IMR-90 (cell line): ENCODE data around the gene INPP4A. TPM values are rescaled to one million over a fixed set of nuclear protein-coding genes. Genes with fewer than 3 reads are reported as not detected.

ENCODE experiments used
- ATAC-seq: fragments of 200-7000 bp; cut with Tn5 transposase; 2 replicates; pipeline ENCODE4 v1.9.1; 2020; ENCODE audit warnings: low read depth, mild to moderate bottlenecking, moderate library complexity
- BruUV-seq: library from RNA; stranded (reverse); fragments of 400-500 nt; replicated peaks from 2 replicates; lab custom pipeline; 2021; lab: Mats Ljungman, UMichigan
- CTCF ChIA-PET: fragments of 300-600 bp; formaldehyde crosslinking; extraction: SDS; loops from one replicate; lab custom pipeline; 2021; ENCODE audit warnings: antibody characterized with exemption; lab: Yijun Ruan, JAX
- POLR2A ChIA-PET: fragments of 300-600 bp; sonication (Branson Sonifier 250); formaldehyde crosslinking; loops from one replicate; lab custom pipeline; 2022; ENCODE audit warnings: antibody characterized with exemption; ENCODE audit not compliant: unreplicated experiment; lab: Charles Lee
- DNase-seq: peaks from one replicate; pipeline ENCODE4 v3.0.0; 2013
- H2AFZ ChIP-seq: replicated peaks from 2 replicates; pipeline ENCODE3; 2013; ENCODE audit warnings: low read length, mild to moderate bottlenecking; ENCODE audit not compliant: poor library complexity
- H2AK5ac ChIP-seq: 2 replicates; pipeline ENCODE4 v1.6.1; 2013; ENCODE audit warnings: low read depth, low read length, inconsistent platforms
- H2AK9ac ChIP-seq: replicated peaks from 2 replicates; pipeline ENCODE3; 2013; ENCODE audit warnings: mild to moderate bottlenecking, low read depth, low read length, moderate library complexity; ENCODE audit not compliant: poor library complexity
- H2BK120ac ChIP-seq: 2 replicates; pipeline ENCODE4 v1.6.1; 2013; ENCODE audit warnings: low read depth, low read length, inconsistent platforms
- H2BK15ac ChIP-seq: 3 replicates; pipeline ENCODE4 v1.6.1; 2013; ENCODE audit warnings: low read depth, low read length, inconsistent platforms
- H2BK20ac ChIP-seq: 2 replicates; pipeline ENCODE4 v1.6.1; 2013; ENCODE audit warnings: low read depth, mild to moderate bottlenecking, inconsistent platforms, low read length, moderate library complexity
- H2BK5ac ChIP-seq: 2 replicates; pipeline ENCODE4 v1.6.1; 2013; ENCODE audit warnings: mild to moderate bottlenecking, low read depth, low read length, inconsistent platforms; ENCODE audit not compliant: poor library complexity, severe bottlenecking
- H3K14ac ChIP-seq: replicated peaks from 2 replicates; pipeline ENCODE4 v1.6.1; 2013; ENCODE audit warnings: low read depth, low read length, inconsistent platforms
- H3K18ac ChIP-seq: 2 replicates; pipeline ENCODE4 v1.6.1; 2013; ENCODE audit warnings: low read depth, low read length, control low read depth
- H3K23ac ChIP-seq: 2 replicates; pipeline ENCODE4 v1.6.1; 2013; ENCODE audit warnings: low read depth, low read length, inconsistent platforms
- H3K27ac ChIP-seq: 2 replicates; pipeline ENCODE4 v1.5.1; 2013; ENCODE audit warnings: mild to moderate bottlenecking, control low read depth, low read length; ENCODE audit not compliant: insufficient read depth
- H3K27me3 ChIP-seq: 2 replicates; pipeline ENCODE4 v1.6.1; 2013; ENCODE audit warnings: low read length; ENCODE audit not compliant: control insufficient read depth, insufficient read depth
- H3K36me3 ChIP-seq: 2 replicates; pipeline ENCODE4 v1.6.1; 2013; ENCODE audit warnings: low read length, mixed read lengths; ENCODE audit not compliant: control insufficient read depth, insufficient read depth
- H3K4ac ChIP-seq: 2 replicates; pipeline ENCODE4 v1.6.1; 2013; ENCODE audit warnings: low read depth, low read length, inconsistent platforms
- H3K4me1 ChIP-seq: 2 replicates; pipeline ENCODE4 v1.6.1; 2013; ENCODE audit warnings: low read length, mixed read lengths; ENCODE audit not compliant: control insufficient read depth, insufficient read depth
- H3K4me2 ChIP-seq: 2 replicates; pipeline ENCODE4 v1.6.1; 2013; ENCODE audit warnings: low read depth, mild to moderate bottlenecking, control low read depth, low read length, moderate library complexity
- H3K4me3 ChIP-seq: 2 replicates; pipeline ENCODE4 v1.5.1; 2013; ENCODE audit warnings: low read depth, mild to moderate bottlenecking, control low read depth, low read length, moderate library complexity; ENCODE audit not compliant: insufficient read depth
- H3K56ac ChIP-seq: 2 replicates; pipeline ENCODE4 v1.6.1; 2013; ENCODE audit warnings: low read length, inconsistent platforms; ENCODE audit not compliant: insufficient read depth; ENCODE audit errors: extremely low read depth
- H3K79me1 ChIP-seq, 2 experiments: 2 replicates each; pipeline ENCODE4 v1.6.1; 2013; ENCODE audit warnings: low read length in 2 of 2, inconsistent platforms in 1 of 2, low read depth in 1 of 2
- H3K9ac ChIP-seq: 2 replicates; pipeline ENCODE4 v1.6.1; 2013; ENCODE audit warnings: low read depth, low read length, control low read depth
- H3K9me1 ChIP-seq: 2 replicates; pipeline ENCODE4 v1.6.1; 2013; ENCODE audit warnings: low read length, inconsistent platforms; ENCODE audit not compliant: insufficient read depth
- H3K9me3 ChIP-seq: 2 replicates; pipeline ENCODE4 v1.6.1; 2013; ENCODE audit warnings: low read length; ENCODE audit not compliant: control insufficient read depth, insufficient read depth
- H4K20me1 ChIP-seq: 2 replicates; pipeline ENCODE4 v1.6.1; 2013; ENCODE audit warnings: low read length, inconsistent platforms; ENCODE audit not compliant: insufficient read depth
- H4K5ac ChIP-seq: 2 replicates; pipeline ENCODE4 v1.6.1; 2013; ENCODE audit warnings: mild to moderate bottlenecking, low read depth, low read length, control low read depth
- H4K8ac ChIP-seq, 2 experiments: 2 replicates each; pipeline ENCODE4 v1.6.1; 2013; ENCODE audit warnings: low read depth in 2 of 2, low read length in 2 of 2, control low read depth in 1 of 2, inconsistent platforms in 1 of 2
- H4K91ac ChIP-seq: 2 replicates; pipeline ENCODE4 v1.6.1; 2013; ENCODE audit warnings: low read depth, low read length, inconsistent platforms; ENCODE audit not compliant: insufficient read depth
- MAFK ChIP-seq: IDR thresholded peaks from 2 replicates; pipeline ENCODE4 v1.6.1; 2012; ENCODE audit warnings: low read depth, low read length, improper control_type of control experiment
- NFE2L2 ChIP-seq: fragments of 150-350 bp; IDR thresholded peaks from 2 replicates; pipeline ENCODE4 v1.6.1; 2016; ENCODE audit warnings: low read depth, mild to moderate bottlenecking, low read length
- RFX5 ChIP-seq: IDR thresholded peaks from 2 replicates; pipeline ENCODE4 v1.8.0; 2012; ENCODE audit warnings: low read depth, mild to moderate bottlenecking, low read length, moderate library complexity
- WGBS, 2 experiments: methylation state at CpG; one replicate each; pipeline versions ENCODE4 v1.1.5 to v1.1.7; 2013; ENCODE audit warnings: missing lambda C conversion rate in 2 of 2; ENCODE audit not compliant: insufficient read length in 1 of 2; ENCODE audit errors: extremely low coverage in 2 of 2; 5-methylcytosine and 5-hydroxymethylcytosine counted together
- dilution Hi-C: fragments of 300-500 bp; cut with HindIII; formaldehyde crosslinking; loops from one replicate; pipeline ENCODE4 v1.14.3; 2018; ENCODE audit warnings: low sequenced_read_pairs; ENCODE audit not compliant: unreplicated experiment
- in situ Hi-C: fragments of 300-500 bp; cut with MboI; formaldehyde crosslinking; loops from 3 replicates; pipeline ENCODE4 v1.14.3; 2019; ENCODE audit warnings: low sequenced_read_pairs, inconsistent platforms, mixed read lengths
- intact Hi-C: fragments of 100-400 bp; cut with micrococcal nuclease; formaldehyde crosslinking; loops from 2 replicates; pipeline ENCODE4 v1.10.0; 2022
- polyA plus RNA-seq, 3 experiments: library from polyadenylated mRNA; depleted of rRNA; stranded (reverse); fragments of >200 nt; gene quantifications; 2 replicates each; pipeline ENCODE4 v1.2.3, GENCODE V29; 2012; ENCODE audit warnings: low replicate concordance in 1 of 3
- total RNA-seq: library from RNA; depleted of rRNA; stranded (reverse); fragments of >200 nt; gene quantifications from 2 replicates; pipeline ENCODE4 v1.2.3, GENCODE V29; 2012

The INPP4A gene
- total and polyA plus RNA-seq, 2 of the 4 experiments (the other 2 are of a cell fraction) = 14.5 to 27.1 TPM

DNA sequence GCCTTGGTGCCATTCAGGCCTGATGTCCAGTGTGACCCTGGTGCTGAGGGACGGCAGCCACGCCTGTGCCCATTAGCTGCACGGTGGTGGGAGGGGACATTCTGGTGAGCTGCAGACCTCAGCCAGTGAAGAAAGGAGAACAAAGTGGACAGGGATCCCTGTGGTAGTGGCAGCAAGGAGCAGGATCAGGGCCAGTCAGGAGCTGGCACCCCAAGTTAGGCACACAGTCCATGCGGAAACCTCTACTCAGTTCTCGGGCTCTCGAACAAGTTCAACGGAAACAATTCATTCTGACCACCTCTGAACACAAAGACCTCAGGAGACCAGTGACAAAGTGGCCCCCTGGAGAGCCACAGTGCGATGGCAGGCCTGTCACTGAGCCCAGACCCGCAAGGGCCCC, 133.6 kb downstream of the INPP4A start:
- no peak for TF ChIP-seq RFX5
- TF ChIP-seq MAFK = no peak
- TF ChIP-seq NFE2L2 = no peak
- in situ Hi-C loops (no loop called here), intact Hi-C loops (no loop called here), dilution Hi-C loops (no loop called here)
- no peak for ATAC-seq
- Histone ChIP-seq H2AFZ (no peak overlapping the region), H3K4me1 (no peaks in the 10 kb centered on the region), H3K9ac (no peak overlapping the region), H3K27ac (no peak overlapping the region), H3K79me1 (no peaks in the 10 kb centered on the region), H3K56ac (no peak overlapping the region), H2AK9ac (no peak overlapping the region), H3K4me3 (no peak overlapping the region), H4K91ac (no peak overlapping the region), H3K14ac (no peak overlapping the region), H3K18ac (no peak overlapping the region), H4K8ac (no peak overlapping the region), H3K9me1 (no peaks in the 10 kb centered on the region; the same call in 1 of the 2 replicates), H3K4me2 (no peak overlapping the region), H2BK120ac (no peak overlapping the region), H3K9me3 (no peaks in the 10 kb centered on the region), H3K23ac (no peak overlapping the region), H4K20me1 (no peaks in the 10 kb centered on the region), H3K27me3 (no peaks in the 10 kb centered on the region), H2AK5ac (no peak overlapping the region), H2BK15ac (no peak overlapping the region), H2BK5ac (no peak overlapping the region), H3K36me3 (peaks cover 21% of the 10 kb centered on the region), H4K5ac (no peak overlapping the region), H2BK20ac (no peak overlapping the region), H3K4ac (no peak overlapping the region)
- CTCF ChIA-PET = interaction anchor here (1.0 kb wide), 1 partner anchor 18 kb away, joined by 3 read pairs; no protein-coding TSS in a partner anchor
- no TSS peak for BruUV-seq
- POLR2A ChIA-PET = no interaction called here
- no peak for DNase-seq
- WGBS, 2 experiments = 94% methylated on average over 3 of the region's 9 CpGs; no CpG with 5 or more reads in 1 of the 2 experiments
